AG09309 (cell line): ENCODE results near the gene HOXD3.

Experiments
- DNase-seq: peaks from one replicate; pipeline ENCODE4 v3.0.0-alpha.2; 2010; ENCODE audit warnings: low read depth
- H3K4me3 ChIP-seq: 2 replicates; pipeline ENCODE4 v1.5.1; 2011; ENCODE audit warnings: mild to moderate bottlenecking, low read depth, low read length, moderate library complexity; ENCODE audit not compliant: control insufficient read depth
- CTCF ChIP-seq: IDR thresholded peaks from 2 replicates; pipeline ENCODE4 v1.5.1; 2011; ENCODE audit warnings: mild to moderate bottlenecking, low read depth, low read length, inconsistent platforms; ENCODE audit not compliant: insufficient read depth, control insufficient read depth; ENCODE audit errors: missing control alignments

Gene HOXD3

DNA sequence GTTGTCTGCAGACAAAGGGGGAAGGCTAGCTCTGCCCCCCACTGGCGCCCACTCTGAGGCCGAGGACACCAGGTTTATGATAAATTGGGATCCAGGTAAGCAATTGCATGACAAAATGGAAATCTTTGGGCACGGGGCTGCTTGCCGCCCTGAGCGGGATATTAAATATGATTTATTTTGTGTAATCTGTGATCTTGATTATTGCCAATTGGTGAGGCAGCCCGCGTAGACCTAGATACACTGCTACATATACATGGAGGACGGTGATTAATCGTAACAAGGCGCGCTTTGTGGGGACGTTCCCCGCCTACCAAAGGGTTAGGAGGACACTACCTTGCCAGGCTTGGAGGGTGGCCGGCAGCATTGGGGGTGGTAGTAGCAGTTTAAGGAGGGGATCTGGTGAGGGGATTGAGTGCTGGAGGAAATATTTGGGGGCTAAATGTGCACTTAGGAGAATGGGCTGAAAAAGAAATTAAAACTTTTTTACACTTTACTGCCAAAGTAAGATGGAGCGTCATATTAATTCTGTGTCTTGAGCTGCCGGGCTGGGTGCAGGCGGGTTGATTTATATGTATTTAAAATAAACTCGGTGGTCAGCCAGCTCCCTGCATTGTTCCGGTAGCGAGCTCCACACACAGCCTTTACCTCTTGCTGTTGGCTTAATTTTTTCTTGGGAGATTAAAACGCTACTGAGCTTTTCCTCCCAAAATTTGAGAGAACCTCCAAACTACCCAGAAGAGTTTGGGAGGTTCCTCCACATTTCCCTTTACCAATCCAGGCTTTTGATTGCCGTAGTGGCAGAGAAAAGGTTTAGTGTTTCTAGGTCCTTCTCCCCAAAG, 4.1 kb downstream of the HOXD3 start:
- no peak for DNase-seq
- no peak for TF ChIP-seq CTCF
- no peak overlapping the region for H3K4me3 ChIP-seq

- peak overlapping the region; percentile 20 for H3K4me3 ChIP-seq
- TF ChIP-seq CTCF = no peak
- DNase-seq = peak; percentile 20
Measured at GRCh38 chr2:176161825-176162626, 4.9 kb downstream of the HOXD3 start.

- H3K4me3 ChIP-seq = no peak overlapping the region
- TF ChIP-seq CTCF = no peak
- DNase-seq = no peak
Measured at GRCh38 chr2:176162911-176163671, 6.0 kb downstream of the HOXD3 start.

DNA sequence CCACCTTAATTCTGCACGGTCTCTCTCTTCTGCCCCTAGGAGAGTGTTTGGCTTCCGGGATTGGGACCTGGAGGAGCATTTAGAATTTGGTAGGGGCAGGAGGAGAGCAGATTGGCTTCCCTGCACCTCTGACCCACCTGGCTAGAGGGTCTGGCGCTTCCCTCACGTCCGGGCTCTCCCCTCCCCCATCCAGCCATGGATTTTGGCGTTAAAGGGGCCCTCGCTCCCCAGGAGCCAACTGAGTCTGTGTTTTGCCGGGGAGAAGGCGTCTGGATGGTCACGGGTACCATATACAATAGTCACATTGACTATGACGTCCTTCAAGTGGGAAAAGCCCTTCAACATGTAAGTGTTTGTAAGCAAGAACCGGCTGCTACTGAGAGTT, 6.6 kb downstream of the HOXD3 start:
- no peak for TF ChIP-seq CTCF
- no peak for DNase-seq
- H3K4me3 ChIP-seq = no peak overlapping the region

DNA sequence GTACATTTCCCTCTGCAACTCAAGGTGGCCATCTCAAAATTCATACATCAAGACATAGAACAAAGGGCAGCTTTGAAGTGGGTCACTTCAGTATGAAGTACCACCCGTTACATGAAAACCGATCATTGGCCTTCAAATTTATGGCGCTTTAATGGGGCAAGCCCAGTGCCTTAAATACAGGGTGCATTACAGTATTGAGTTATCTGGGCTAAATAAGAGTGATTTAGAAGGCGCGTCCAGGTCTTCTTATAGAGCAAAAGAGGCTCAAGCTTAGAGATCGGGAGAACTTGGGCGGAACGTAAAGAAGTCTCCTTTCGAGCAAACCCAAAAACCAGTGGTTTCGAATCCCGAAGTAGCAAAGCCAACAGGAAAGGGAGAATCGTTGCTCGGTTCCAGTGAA, 7.1 kb downstream of the HOXD3 start:
- no peak for TF ChIP-seq CTCF
- no peak for DNase-seq
- no peak overlapping the region for H3K4me3 ChIP-seq

GRCh38 chr2:176164611-176165369, 7.7 kb downstream of the HOXD3 start:
- H3K4me3 ChIP-seq = no peak overlapping the region
- TF ChIP-seq CTCF = no peak
- DNase-seq = no peak
